H1 (cell line): Measurements from ENCODE around the gene BCL2L11. TPM values are rescaled to one million over a fixed set of nuclear protein-coding genes. Genes with fewer than 3 reads are reported as not detected.

ENCODE experiments used
- CTCF ChIA-PET: fragments of 300-600 bp; sonication (Branson Sonifier 250); formaldehyde crosslinking; loops from one replicate; lab custom pipeline; 2021; ENCODE audit not compliant: partially characterized antibody; lab: Charles Lee
- POLR2A ChIA-PET: fragments of 300-600 bp; sonication (Branson Sonifier 250); formaldehyde crosslinking; loops from one replicate; lab custom pipeline; 2021; ENCODE audit warnings: inconsistent platforms; ENCODE audit not compliant: partially characterized antibody; lab: Charles Lee
- DNase-seq, 2 experiments: peaks; one replicate each; pipeline versions ENCODE4 v3.0.0 to v3.0.0-alpha.2; 2010 to 2022; ENCODE audit warnings: low spot score in 2 of 2, low read depth in 1 of 2, mixed read lengths in 1 of 2
- FAIRE-seq: peaks from 2 replicates; lab custom pipeline; 2011; peaks lifted over from hg19 to GRCh38; lab: Jason Lieb, UNC
- H2AFZ ChIP-seq: 2 replicates; pipeline ENCODE4 v1.8.1; 2012; ENCODE audit warnings: low read length, inconsistent platforms
- H2AK5ac ChIP-seq: 2 replicates; pipeline ENCODE4 v1.6.1; 2013; ENCODE audit warnings: low read depth, low read length
- H2BK120ac ChIP-seq: replicated peaks from 2 replicates; pipeline ENCODE3; 2013; ENCODE audit warnings: low read depth, low read length, inconsistent platforms
- H2BK12ac ChIP-seq: 2 replicates; pipeline ENCODE4 v1.6.1; 2013; ENCODE audit warnings: low read depth, low read length
- H2BK15ac ChIP-seq: 2 replicates; pipeline ENCODE4 v1.6.1; 2013; ENCODE audit warnings: low read length
- H2BK20ac ChIP-seq: 2 replicates; pipeline ENCODE4 v1.6.1; 2013; ENCODE audit warnings: low read length
- H2BK5ac ChIP-seq: 2 replicates; pipeline ENCODE4 v1.6.1; 2013; ENCODE audit warnings: low read depth, low read length
- H3K14ac ChIP-seq: 2 replicates; pipeline ENCODE4 v1.6.1; 2013; ENCODE audit warnings: inconsistent platforms; ENCODE audit not compliant: insufficient read length
- H3K18ac ChIP-seq: 2 replicates; pipeline ENCODE4 v1.6.1; 2013; ENCODE audit warnings: low read length; ENCODE audit errors: extremely low read depth
- H3K23ac ChIP-seq: 2 replicates; pipeline ENCODE4 v1.6.1; 2013; ENCODE audit warnings: inconsistent platforms; ENCODE audit not compliant: insufficient read length
- H3K23me2 ChIP-seq: 2 replicates; pipeline ENCODE4 v1.6.1; 2013; ENCODE audit warnings: low read depth, low read length
- H3K27ac ChIP-seq: 2 replicates; pipeline ENCODE4 v1.6.1; 2011; ENCODE audit warnings: low read depth, low read length, inconsistent platforms
- H3K27me3 ChIP-seq, 4 experiments: replicated peaks in 1 of 4; 1 replicate in 1 of 4; 2 replicates in 3 of 4; pipeline versions ENCODE4 v1.6.1 to v1.8.1; 2011 to 2013; ENCODE audit warnings: low read length in 3 of 4, mild to moderate bottlenecking in 3 of 4, inconsistent platforms in 2 of 4, mixed read lengths in 2 of 4, moderate library complexity in 1 of 4; ENCODE audit not compliant: control insufficient read depth in 3 of 4, insufficient read depth in 3 of 4; ENCODE audit errors: extremely low read depth in 1 of 4
- H3K36me3 ChIP-seq, 4 experiments: 2 replicates each; pipeline versions ENCODE4 v1.6.1 to v1.8.1; 2011 to 2013; ENCODE audit warnings: mild to moderate bottlenecking in 4 of 4, low read length in 3 of 4, moderate library complexity in 2 of 4, control low read depth in 1 of 4, inconsistent platforms in 1 of 4; ENCODE audit not compliant: insufficient read depth in 4 of 4, control insufficient read depth in 2 of 4
- H3K4ac ChIP-seq: replicated peaks from 2 replicates; pipeline ENCODE3; 2013; ENCODE audit warnings: low read length, low read depth, mixed read lengths, inconsistent platforms; ENCODE audit not compliant: insufficient read length
- H3K4me1 ChIP-seq, 4 experiments: replicated peaks in 1 of 4; 1 replicate in 1 of 4; 2 replicates in 3 of 4; pipeline versions ENCODE4 v1.6.1 to v1.8.1; 2011 to 2013; ENCODE audit warnings: low read length in 3 of 4, inconsistent platforms in 2 of 4, mixed read lengths in 1 of 4; ENCODE audit not compliant: insufficient read depth in 4 of 4, control insufficient read depth in 3 of 4
- H3K4me2 ChIP-seq, 2 experiments: 2 replicates each; pipeline versions ENCODE4 v1.6.1 to v1.8.1; 2011 to 2013; ENCODE audit warnings: low read depth in 2 of 2, low read length in 2 of 2, control low read depth in 1 of 2, inconsistent platforms in 1 of 2, mild to moderate bottlenecking in 1 of 2; ENCODE audit not compliant: insufficient read depth in 1 of 2
- H3K4me3 ChIP-seq, 4 experiments: fragments of 200-600, 300-600 bp in 1 of 4; sonication (generic), shearing (Covaris generic), sonication (Bioruptor Twin) in 1 of 4; 2 replicates each; pipeline versions ENCODE4 v1.5.1 to v1.8.1; 2011 to 2016; ENCODE audit warnings: low read length in 4 of 4, low read depth in 3 of 4, control low read depth in 2 of 4, inconsistent platforms in 2 of 4, mild to moderate bottlenecking in 2 of 4, mixed read lengths in 1 of 4, moderate library complexity in 1 of 4; ENCODE audit not compliant: insufficient read depth in 2 of 4; ENCODE audit errors: extremely low read depth in 1 of 4
- H3K56ac ChIP-seq: replicated peaks from 2 replicates; pipeline ENCODE3; 2013; ENCODE audit warnings: low read depth, mild to moderate bottlenecking, mixed read lengths, low read length, inconsistent platforms; ENCODE audit not compliant: insufficient read length
- H3K79me1 ChIP-seq: 2 replicates; pipeline ENCODE4 v1.6.1; 2013; ENCODE audit warnings: low read depth, low read length, control low read depth
- H3K79me2 ChIP-seq, 2 experiments: 2 replicates each; pipeline versions ENCODE4 v1.6.1 to v1.8.1; 2012 to 2013; ENCODE audit warnings: low read length in 2 of 2, mild to moderate bottlenecking in 2 of 2, inconsistent platforms in 1 of 2; ENCODE audit not compliant: insufficient read depth in 2 of 2, control insufficient read depth in 1 of 2
- H3K9ac ChIP-seq, 4 experiments: replicated peaks in 1 of 4; 1 replicate in 1 of 4; 2 replicates in 3 of 4; pipeline versions ENCODE4 v1.6.1 to v1.8.1; 2011 to 2013; ENCODE audit warnings: low read depth in 3 of 4, low read length in 3 of 4, control low read depth in 2 of 4, mild to moderate bottlenecking in 2 of 4, moderate library complexity in 2 of 4, inconsistent platforms in 1 of 4; ENCODE audit errors: extremely low read depth in 1 of 4
- H3K9me3 ChIP-seq, 2 experiments: 2 replicates each; pipeline versions ENCODE4 v1.6.1 to v1.8.1; 2012 to 2013; ENCODE audit warnings: mild to moderate bottlenecking in 2 of 2, moderate library complexity in 2 of 2, control low read depth in 1 of 2, inconsistent platforms in 1 of 2, low read depth in 1 of 2, low read length in 1 of 2, mixed read lengths in 1 of 2; ENCODE audit not compliant: insufficient read depth in 2 of 2
- H4K20me1 ChIP-seq, 2 experiments: replicated peaks in 1 of 2; 2 replicates each; pipeline versions ENCODE3 to v1.8.1; 2011 to 2013; ENCODE audit warnings: inconsistent platforms in 2 of 2, low read length in 2 of 2, mild to moderate bottlenecking in 1 of 2; ENCODE audit not compliant: insufficient read depth in 2 of 2, control insufficient read depth in 1 of 2
- H4K5ac ChIP-seq: 2 replicates; pipeline ENCODE4 v1.6.1; 2013; ENCODE audit warnings: low read length, low read depth, mixed read lengths, inconsistent platforms; ENCODE audit not compliant: insufficient read length
- H4K8ac ChIP-seq: 2 replicates; pipeline ENCODE4 v1.8.0; 2013; ENCODE audit warnings: mild to moderate bottlenecking, moderate library complexity, low read length, inconsistent platforms; ENCODE audit not compliant: insufficient read depth; ENCODE audit errors: extremely low read depth
- H4K91ac ChIP-seq: replicated peaks from 2 replicates; pipeline ENCODE3; 2013; ENCODE audit warnings: low read length, mixed read lengths, inconsistent platforms; ENCODE audit not compliant: insufficient read length
- BACH1 ChIP-seq: IDR thresholded peaks from 2 replicates; pipeline ENCODE4 v1.6.1; 2012; ENCODE audit warnings: low read length, improper control_type of control experiment
- BCL11A ChIP-seq, 2 experiments: IDR thresholded peaks; one replicate each; pipeline ENCODE4 v1.6.1; 2011; ENCODE audit warnings: low read depth in 2 of 2, low read length in 2 of 2, mild to moderate bottlenecking in 2 of 2
- CBX5 ChIP-seq: fragments of 300-800, 300-1000 bp; sonication (generic); IDR thresholded peaks from 2 replicates; pipeline ENCODE4 v1.7.1; 2016; ENCODE audit warnings: antibody characterized with exemption, low read length, low read depth
- CHD2 ChIP-seq: IDR thresholded peaks from 2 replicates; pipeline ENCODE4 v1.6.1; 2012; ENCODE audit warnings: low read length, improper control_type of control experiment
- FOSL1 ChIP-seq: IDR thresholded peaks from 2 replicates; pipeline ENCODE4 v1.6.1; 2011; ENCODE audit warnings: mild to moderate bottlenecking, low read depth, low read length, moderate library complexity; ENCODE audit not compliant: insufficient read depth
- PHF8 ChIP-seq: fragments of 200-600 bp; sonication (generic); conservative IDR thresholded peaks from 2 replicates; pipeline ENCODE4 v1.7.1; 2012; ENCODE audit warnings: low read depth, mild to moderate bottlenecking, inconsistent platforms, low read length, moderate library complexity
- TAF1 ChIP-seq: IDR thresholded peaks from 2 replicates; pipeline ENCODE4 v1.6.1; 2011; ENCODE audit warnings: mild to moderate bottlenecking, low read depth, low read length
- TAF7 ChIP-seq: optimal IDR thresholded peaks from 2 replicates; pipeline ENCODE3; 2011; ENCODE audit warnings: low read depth, mild to moderate bottlenecking, inconsistent platforms, low read length, moderate library complexity, borderline replicate concordance
- WGBS, 2 experiments: shearing (Covaris generic) in 1 of 2; methylation state at CpG; one replicate each; pipeline versions ENCODE4 v1.1.6 to v1.1.7; 2013 to 2015; ENCODE audit warnings: low lambda C conversion rate in 2 of 2, mixed read lengths in 2 of 2, inconsistent platforms in 1 of 2, low coverage in 1 of 2, missing lambda C conversion rate in 1 of 2; ENCODE audit not compliant: insufficient replicate concordance in 2 of 2, insufficient coverage in 1 of 2, insufficient read length in 1 of 2; ENCODE audit errors: extremely low coverage in 1 of 2, missing lambda C conversion rate in 1 of 2; 5-methylcytosine and 5-hydroxymethylcytosine counted together
- long read RNA-seq, 2 experiments: library from RNA in 1 of 2; library from capped mRNA in 1 of 2; stranded (forward); transcript quantifications; one replicate each; pipeline ENCODE4 v2.0.0, GENCODE V29; 2021; ENCODE audit warnings: inconsistent platforms in 1 of 2
- polyA minus RNA-seq, 3 experiments: library from RNA; depleted of rRNA, polyadenylated mRNA; stranded (reverse); fragments of >200 nt; gene quantifications; 1 replicate in 2 of 3; 2 replicates in 1 of 3; pipeline ENCODE4 v1.2.3, GENCODE V29; 2011
- polyA plus RNA-seq, 7 experiments: library from polyadenylated mRNA; depleted of rRNA in 3 of 7; stranded (reverse) in 5 of 7; unstranded in 2 of 7; fragments of >200 nt in 5 of 7; fragments of 200-250 nt in 2 of 7; gene quantifications; 1 replicate in 5 of 7; 2 replicates in 1 of 7; 4 replicates in 1 of 7; pipeline versions ENCODE4 v1.2.1 to v1.2.3, GENCODE V29; 2011 to 2013; ENCODE audit warnings: missing spikeins in 2 of 7, mixed read lengths in 2 of 7
- total RNA-seq: library from RNA; stranded (reverse); fragmentation: NEBNext Ultra II Directional; extraction: Animal tissue kit (Norgen Biotek cat#: 25700); gene quantifications from 2 replicates; pipeline ENCODE4 v1.2.1, GENCODE V29; 2021

The BCL2L11 gene, protein sequence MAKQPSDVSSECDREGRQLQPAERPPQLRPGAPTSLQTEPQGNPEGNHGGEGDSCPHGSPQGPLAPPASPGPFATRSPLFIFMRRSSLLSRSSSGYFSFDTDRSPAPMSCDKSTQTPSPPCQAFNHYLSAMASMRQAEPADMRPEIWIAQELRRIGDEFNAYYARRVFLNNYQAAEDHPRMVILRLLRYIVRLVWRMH
- total RNA-seq = 17.9 and 22.9 TPM in 2 replicates
- polyA plus RNA-seq (2011; rRNA removed) = 7.5 and 8.8 TPM in 2 replicates
- 6.2 TPM for polyA plus RNA-seq (2011; cell fraction: cytosol; rRNA removed)
- polyA plus RNA-seq (2011; cell fraction: nucleus; rRNA removed) = 15.6 TPM
- 9.7 to 11.6 TPM (median 10.4 TPM) in 4 replicates for polyA plus RNA-seq (2012, experiment 1 of 2)
- polyA plus RNA-seq (2012, experiment 2 of 2) = 3.2 TPM
- polyA plus RNA-seq (2013, experiment 1 of 2) = 7.2 TPM
- 9.4 TPM for polyA plus RNA-seq (2013, experiment 2 of 2)
- polyA minus RNA-seq (2011; rRNA and poly(A)+ RNA removed) = 10.5 and 11.0 TPM in 2 replicates
- polyA minus RNA-seq (2011; cell fraction: cytosol; rRNA and poly(A)+ RNA removed) = 8.6 TPM
- 38.6 TPM for polyA minus RNA-seq (2011; cell fraction: nucleus; rRNA and poly(A)+ RNA removed)
- long read RNA-seq, experiment 1, partial matches to known transcripts = 3 of 14 reads
- long read RNA-seq, experiment 1, other reads (novel, unspliced or antisense) = 11 of 14 reads
- long read RNA-seq, experiment 2 = 0 reads

DNA sequence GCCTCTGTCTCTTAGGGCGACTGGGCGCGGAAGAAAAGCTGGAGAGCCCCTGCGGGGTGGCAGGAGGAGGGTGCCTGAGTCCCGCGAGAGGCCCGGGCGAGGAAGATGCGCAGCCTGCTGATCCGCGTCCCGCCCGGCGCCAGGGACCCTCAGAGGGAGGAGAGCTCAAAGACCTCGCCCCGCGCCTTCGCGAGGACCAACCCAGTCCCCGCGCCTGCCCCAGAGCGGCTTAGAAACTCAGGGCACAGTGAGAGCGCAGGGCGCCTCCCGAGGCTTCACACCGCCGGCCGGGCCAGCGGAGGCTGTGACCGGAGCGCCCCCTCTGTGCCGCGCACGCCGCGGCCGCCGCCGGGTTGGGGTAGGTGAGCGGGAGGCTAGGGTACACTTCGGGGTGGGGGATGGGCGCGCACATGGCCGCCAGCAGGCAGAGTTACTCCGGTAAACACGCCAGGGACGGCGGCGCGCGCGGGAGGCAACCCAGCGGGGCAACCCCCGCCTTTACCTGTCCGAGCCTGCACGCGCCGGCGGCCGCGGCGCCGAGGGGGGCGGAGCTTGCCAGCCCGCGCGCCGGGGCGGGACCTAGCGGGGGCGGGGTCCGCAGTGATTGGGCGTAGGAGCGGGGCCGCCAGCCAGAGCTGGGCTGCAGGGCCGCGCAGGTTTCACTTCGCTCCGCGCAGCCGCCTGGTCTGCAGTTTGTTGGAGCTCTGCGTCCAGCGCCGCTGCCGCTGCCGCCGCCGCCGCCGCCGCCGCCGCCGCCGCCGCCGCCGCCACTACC, at the start of gene BCL2L11:
TSS of gene BCL2L11 (plus strand) at position 662 of the 775 bp plus-strand sequence. CDS start 2,832 bp downstream, outside the sequence.
- FAIRE-seq (no peak), DNase-seq (peak; percentile 74 to 96)
- no peak within 1 kb of the TSS for H4K91ac ChIP-seq
- H3K4me1 ChIP-seq = peaks cover 0 to 29% (median 15%) of the 10 kb centered on the region in 4 experiments; a peak in 5 of 7 replicates
- peak within 1 kb of the TSS; percentile 68 to 76 (median 73) for H3K9ac ChIP-seq
- peak within 1 kb of the TSS; percentile 90; the same call in 1 of the 2 replicates for H4K8ac ChIP-seq
- POLR2A ChIA-PET = interaction anchor here (1.0 to 2.0 kb wide), 19 partner anchors 10 to 590 kb away, joined by 3 to 8 read pairs (median 4); no protein-coding TSS in a partner anchor
- H3K23me2 ChIP-seq = peaks cover 46% of the 10 kb centered on the region
- no peaks in the 10 kb centered on the region; the same call in 1 of the 2 replicates for H3K79me1 ChIP-seq
- H3K4me3 ChIP-seq = peak within 1 kb of the TSS; percentile 74 to 93 (median 82)
- 0% methylated on average over 19 of the region's 98 CpGs; no CpG with 5 or more reads in 1 of the 2 experiments for WGBS, 2 experiments
- H3K56ac ChIP-seq = no peak within 1 kb of the TSS
- peaks cover 17 to 44% (median 37%) of the 10 kb centered on the region in 4 experiments; a peak in 6 of 7 replicates for H3K27me3 ChIP-seq
- peaks cover 7 to 10% of the 10 kb centered on the region in 2 experiments for H4K20me1 ChIP-seq
- H3K36me3 ChIP-seq = peaks cover 3 to 17% (median 12%) of the 10 kb centered on the region in 4 experiments
- H3K18ac ChIP-seq = peak within 1 kb of the TSS; percentile 60; the same call in 1 of the 2 replicates
- H2BK20ac ChIP-seq = no peak within 1 kb of the TSS
- H3K4ac ChIP-seq = no peak within 1 kb of the TSS
- no peak within 1 kb of the TSS for H3K23ac ChIP-seq
- H3K9me3 ChIP-seq = no peaks in the 10 kb centered on the region
- H2BK5ac ChIP-seq = no peak within 1 kb of the TSS
- H3K14ac ChIP-seq = no peak within 1 kb of the TSS
- H2AK5ac ChIP-seq = no peak within 1 kb of the TSS
- H3K27ac ChIP-seq = no peak within 1 kb of the TSS
- H3K4me2 ChIP-seq = peak within 1 kb of the TSS; percentile 87 to 95
- no peak within 1 kb of the TSS for H2BK15ac ChIP-seq
- CTCF ChIA-PET = interaction anchor here (0.7 to 1.4 kb wide), 4 partner anchors 8 to 505 kb away, joined by 3 read pairs; no protein-coding TSS in a partner anchor
- no peak within 1 kb of the TSS for H4K5ac ChIP-seq
- 0 out of 2 replicates have a peak within 1 kb of the TSS, but pooled peaks have one; percentile 50 for H2BK12ac ChIP-seq
- H3K79me2 ChIP-seq = peaks cover 0 to 26% of the 10 kb centered on the region in 2 experiments; a peak in 2 of 4 replicates
- no peak within 1 kb of the TSS for H2AFZ ChIP-seq
- no peak within 1 kb of the TSS for H2BK120ac ChIP-seq
- TF ChIP-seq BACH1 (0 out of 2 replicates have a peak, but pooled peaks have one; percentile 34), TAF7 (peak; percentile 94), BCL11A (IDR thresholded peaks at IDR 0.05; ENCODE audit: low read depth in 2 of 2, low read length in 2 of 2) (no peak), CBX5 (no peak), CHD2 (peak; percentile 58; the same call in 1 of the 2 replicates), TAF1 (peak; percentile 98), PHF8 (peak; percentile 64; the same call in 1 of the 2 replicates), FOSL1 (0 out of 2 replicates have a peak, but pooled peaks have one; percentile 56)
